ENCODE data around the gene ASCL2.

Gene ASCL2

GRCh38 chr11:2272228-2272945 is 2.0 kb upstream of the ASCL2 start:
- DNase-seq (ENCODE audit: low read depth in 2 of 2): no peak

GRCh38 chr11:2271327-2272227 is 1.2 kb upstream of the ASCL2 start:
- no peak for DNase-seq (ENCODE audit: low read depth in 2 of 2)

GRCh38 chr11:2271077-2271326 is 614 bp upstream of the ASCL2 start:
- DNase-seq (ENCODE audit: low read depth in 2 of 2): peak; percentile 48 to 78

- peak in 1 of 2 donors; percentile 35 for DNase-seq (ENCODE audit: low read depth in 2 of 2)
These were observed 627 bp downstream of the ASCL2 start for GRCh38 chr11:2269601-2270321.

GRCh38 chr11:2268729-2269600 is 1.4 kb downstream of the ASCL2 start:
- peak; percentile 76 to 88 for DNase-seq (ENCODE audit: low read depth in 2 of 2)

GRCh38 chr11:2267851-2268728 is 2.3 kb downstream of the ASCL2 start:
- no peak for DNase-seq (ENCODE audit: low read depth in 2 of 2)

- DNase-seq (ENCODE audit: low read depth in 2 of 2): no peak
These were observed 3.0 kb downstream of the ASCL2 start for GRCh38 chr11:2267306-2267850.

GRCh38 chr11:2266586-2267305 is 3.6 kb downstream of the ASCL2 start:
- DNase-seq (ENCODE audit: low read depth in 2 of 2): no peak

GRCh38 chr11:2265854-2266585 is 4.4 kb downstream of the ASCL2 start:
- no peak for DNase-seq (ENCODE audit: low read depth in 2 of 2)

GRCh38 chr11:2265396-2265795 is 5.0 kb downstream of the ASCL2 start:
- no peak for DNase-seq (ENCODE audit: low read depth in 2 of 2)

GRCh38 chr11:2264366-2265053 is 5.9 kb downstream of the ASCL2 start:
- no peak for DNase-seq (ENCODE audit: low read depth in 2 of 2)

- no peak for DNase-seq (ENCODE audit: low read depth in 2 of 2)
These were observed 6.5 kb downstream of the ASCL2 start for GRCh38 chr11:2263724-2264360.

GRCh38 chr11:2263071-2263565 is 7.3 kb downstream of the ASCL2 start:
- DNase-seq (ENCODE audit: low read depth in 2 of 2): no peak

GRCh38 chr11:2262301-2263070 is 7.9 kb downstream of the ASCL2 start:
- DNase-seq (ENCODE audit: low read depth in 2 of 2): no peak

GRCh38 chr11:2261436-2262230 is 8.8 kb downstream of the ASCL2 start:
- DNase-seq (ENCODE audit: low read depth in 2 of 2): no peak

Measured in stimulated activated CD8-positive, alpha-beta memory T cell treated with anti-CD3 and anti-CD28 coated beads, Interleukin-7, amount 100 ng/mL, for 4 hours (primary cell).